Panc1 (cell line): ENCODE data around the gene CLSTN2. TPM values are rescaled to one million over a fixed set of nuclear protein-coding genes. Genes with fewer than 3 reads are reported as not detected.

ENCODE experiments used
- ATAC-seq: fragments of 200-7000 bp; cut with Tn5 transposase; 2 replicates; pipeline ENCODE4 v1.9.1; 2020; ENCODE audit warnings: mild to moderate bottlenecking, moderate library complexity
- BruUV-seq: library from RNA; stranded (reverse); fragments of 400-500 nt; replicated peaks from 2 replicates; lab custom pipeline; 2021; lab: Mats Ljungman, UMichigan
- CTCF ChIA-PET: fragments of 300-600 bp; sonication (Branson Sonifier 250); formaldehyde crosslinking; loops from one replicate; lab custom pipeline; 2022; ENCODE audit warnings: antibody characterized with exemption; lab: Charles Lee
- POLR2A ChIA-PET: fragments of 300-600 bp; sonication (Branson Sonifier 250); formaldehyde crosslinking; loops from one replicate; lab custom pipeline; 2022; ENCODE audit warnings: antibody characterized with exemption; lab: Charles Lee
- DNase-seq: peaks from one replicate; pipeline ENCODE4 v3.0.0-alpha.2; 2010; ENCODE audit warnings: low read depth, low spot score
- H3K27ac ChIP-seq: 2 replicates; pipeline ENCODE4 v1.5.1; 2011; ENCODE audit warnings: mild to moderate bottlenecking, low read length, inconsistent platforms
- H3K27me3 ChIP-seq: fragments of 200-500 bp; sonication (Bioruptor generic); 2 replicates; pipeline ENCODE4 v1.6.0; 2014; ENCODE audit warnings: low read length, inconsistent platforms; ENCODE audit not compliant: control insufficient read depth, insufficient read depth
- H3K36me3 ChIP-seq: fragments of 200-500 bp; sonication (Bioruptor generic); 2 replicates; pipeline ENCODE4 v1.5.1; 2014; ENCODE audit warnings: inconsistent platforms, mild to moderate bottlenecking, low read length, moderate library complexity; ENCODE audit not compliant: control insufficient read depth, insufficient read depth
- H3K4me1 ChIP-seq: 2 replicates; pipeline ENCODE4 v1.5.1; 2011; ENCODE audit warnings: inconsistent platforms, mild to moderate bottlenecking, low read length, moderate library complexity; ENCODE audit not compliant: control insufficient read depth, insufficient read depth
- H3K4me3 ChIP-seq, 2 experiments: 2 replicates each; pipeline ENCODE4 v1.5.1; 2011 to 2012; ENCODE audit warnings: low read depth in 2 of 2, low read length in 2 of 2, mild to moderate bottlenecking in 2 of 2, inconsistent platforms in 1 of 2, moderate library complexity in 1 of 2
- H3K9me3 ChIP-seq: fragments of 200-500 bp; sonication (Bioruptor generic); 2 replicates; pipeline ENCODE4 v1.5.1; 2014; ENCODE audit warnings: low read depth, mild to moderate bottlenecking, inconsistent platforms, low read length, moderate library complexity; ENCODE audit not compliant: control insufficient read depth, insufficient read depth
- CTCF ChIP-seq: fragments of 450-650 bp; IDR thresholded peaks from 2 replicates; pipeline ENCODE4 v1.5.1; 2017; ENCODE audit warnings: mild to moderate bottlenecking
- POLR2AphosphoS5 ChIP-seq: IDR thresholded peaks from 2 replicates; pipeline ENCODE4 v1.6.1; 2012; ENCODE audit warnings: mild to moderate bottlenecking, low read depth, low read length, moderate library complexity
- REST ChIP-seq, 2 experiments: IDR thresholded peaks; 2 replicates each; pipeline ENCODE4 v1.6.1; 2011 to 2012; ENCODE audit warnings: low read depth in 2 of 2, control low read depth in 1 of 2, low read length in 1 of 2, mild to moderate bottlenecking in 1 of 2, moderate library complexity in 1 of 2; ENCODE audit not compliant: insufficient read depth in 1 of 2
- SIN3A ChIP-seq: IDR thresholded peaks from 2 replicates; pipeline ENCODE4 v1.6.1; 2012; ENCODE audit warnings: low read depth, mild to moderate bottlenecking, low read length, moderate library complexity, borderline replicate concordance; ENCODE audit not compliant: insufficient read depth
- TCF7L2 ChIP-seq: IDR thresholded peaks from 2 replicates; pipeline ENCODE4 v1.6.1; 2011; ENCODE audit warnings: mild to moderate bottlenecking, low read depth, low read length, inconsistent platforms
- in situ Hi-C: cut with HindIII; loops from 2 replicates; pipeline ENCODE4 v1.10.0; 2016; ENCODE audit warnings: low sequenced_read_pairs, low pct_unique_long_range_greater_than_20kb
- intact Hi-C: fragments of 100-400 bp; cut with micrococcal nuclease; formaldehyde crosslinking; loops from one replicate; pipeline ENCODE4 v1.10.0; 2022; ENCODE audit not compliant: unreplicated experiment
- total RNA-seq: library from RNA; stranded (reverse); gene quantifications from one replicate; pipeline ENCODE4 v1.2.1, GENCODE V29; 2021; ENCODE audit not compliant: unreplicated experiment

CLSTN2 gene
- total RNA-seq, 1 experiment from 2014 or later: 0.03 TPM

GRCh38 chr3:140303875-140304274 is 368.9 kb downstream of the CLSTN2 start:
- ATAC-seq (no peak), DNase-seq (no peak)
- no peak for TF ChIP-seq REST (IDR thresholded peaks at IDR 0.05; ENCODE audit: insufficient read depth in 1 of 2, low read depth in 2 of 2, low read length in 1 of 2)
- TF ChIP-seq CTCF: no peak
- TF ChIP-seq TCF7L2: no peak
- TF ChIP-seq POLR2AphosphoS5: no peak
- TF ChIP-seq SIN3A: no peak
- BruUV-seq: no TSS peak
- intact Hi-C loops: no loop called here
- Histone ChIP-seq H3K4me3 (no peak overlapping the region), H3K36me3 (no peaks in the 10 kb centered on the region), H3K27me3 (peaks cover 2% of the 10 kb centered on the region; the same call in 1 of the 2 replicates), H3K27ac (no peak overlapping the region), H3K4me1 (no peaks in the 10 kb centered on the region), H3K9me3 (no peaks in the 10 kb centered on the region)
- POLR2A ChIA-PET: no interaction called here
- in situ Hi-C loops: no loop called here
- CTCF ChIA-PET: no interaction called here

- peaks cover 2% of the 10 kb centered on the region; the same call in 1 of the 2 replicates for H3K27me3 ChIP-seq
- DNase-seq (no peak), ATAC-seq (no peak)
- in situ Hi-C loops: no loop called here
- TF ChIP-seq POLR2AphosphoS5 (no peak), CTCF (no peak), SIN3A (no peak), REST (IDR thresholded peaks at IDR 0.05; ENCODE audit: insufficient read depth in 1 of 2, low read depth in 2 of 2, low read length in 1 of 2) (no peak), TCF7L2 (no peak)
- intact Hi-C loops: no loop called here
- H3K9me3 ChIP-seq: no peaks in the 10 kb centered on the region
- no peaks in the 10 kb centered on the region for H3K4me1 ChIP-seq
- BruUV-seq: no TSS peak
- ChIA-PET POLR2A (no interaction called here), CTCF (no interaction called here)
- no peak overlapping the region for H3K4me3 ChIP-seq
- no peak overlapping the region for H3K27ac ChIP-seq
- no peaks in the 10 kb centered on the region for H3K36me3 ChIP-seq
These were observed 373.6 kb downstream of the CLSTN2 start for GRCh38 chr3:140308535-140308934.
